KBM-7 (cell line): ENCODE results near the gene CHKA.
"Not testable (repeated sequence)": the region's sequence is repeated elsewhere in the genome, so short reads cannot be mapped to it uniquely, and the experiment has no call there.

ENCODE experiments used
- DNase-seq: peaks from one replicate; pipeline ENCODE4 v3.0.0-alpha.2; 2015
- in situ Hi-C: fragments of 300-500 bp; cut with MboI; formaldehyde crosslinking; loops from 2 replicates; pipeline ENCODE4 v1.14.3; 2020; ENCODE audit warnings: low sequenced_read_pairs, low pct_unique_long_range_greater_than_20kb, mixed read lengths

CHKA gene

DNA sequence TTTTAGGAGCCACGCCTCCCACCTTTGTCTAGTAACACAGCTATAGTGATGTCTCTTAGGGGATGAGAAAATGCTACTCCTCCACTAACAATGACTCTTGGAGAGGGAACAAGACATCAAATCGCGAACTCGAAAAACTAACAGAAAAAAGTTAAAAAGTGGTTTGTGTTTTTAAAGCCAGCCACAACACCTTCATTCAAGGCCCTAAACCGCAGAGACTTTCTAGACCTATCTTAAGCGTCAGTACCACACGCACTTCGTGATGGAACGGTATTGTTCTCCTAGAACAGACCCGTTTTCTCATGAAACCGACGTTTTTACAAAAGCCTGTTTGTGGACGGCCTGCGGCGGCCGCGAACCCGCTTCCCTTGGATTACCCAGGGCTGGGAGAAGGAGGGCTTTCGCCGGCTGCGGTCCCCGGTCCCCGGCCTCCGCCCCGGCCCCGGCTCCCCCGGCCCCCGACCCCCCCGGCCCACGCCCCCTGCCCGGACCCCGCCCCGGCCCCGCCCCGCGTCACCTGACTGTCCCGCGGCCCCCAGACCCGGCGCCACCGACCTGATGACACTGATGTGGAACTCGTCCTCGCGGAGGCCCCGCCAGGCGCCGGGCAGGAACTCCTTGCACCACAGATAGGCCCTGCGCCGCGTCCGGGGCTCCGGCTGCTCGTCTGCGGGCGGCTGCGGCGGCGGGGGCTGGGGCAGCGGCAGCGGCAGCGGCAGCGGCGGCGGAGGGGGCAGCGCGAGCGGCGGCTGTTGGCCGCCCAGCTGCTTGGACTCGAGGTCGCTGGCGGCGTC, 718 bp downstream of the CHKA start:
- peak; percentile 51 for DNase-seq
- in situ Hi-C loops, result no loop called here

DNA sequence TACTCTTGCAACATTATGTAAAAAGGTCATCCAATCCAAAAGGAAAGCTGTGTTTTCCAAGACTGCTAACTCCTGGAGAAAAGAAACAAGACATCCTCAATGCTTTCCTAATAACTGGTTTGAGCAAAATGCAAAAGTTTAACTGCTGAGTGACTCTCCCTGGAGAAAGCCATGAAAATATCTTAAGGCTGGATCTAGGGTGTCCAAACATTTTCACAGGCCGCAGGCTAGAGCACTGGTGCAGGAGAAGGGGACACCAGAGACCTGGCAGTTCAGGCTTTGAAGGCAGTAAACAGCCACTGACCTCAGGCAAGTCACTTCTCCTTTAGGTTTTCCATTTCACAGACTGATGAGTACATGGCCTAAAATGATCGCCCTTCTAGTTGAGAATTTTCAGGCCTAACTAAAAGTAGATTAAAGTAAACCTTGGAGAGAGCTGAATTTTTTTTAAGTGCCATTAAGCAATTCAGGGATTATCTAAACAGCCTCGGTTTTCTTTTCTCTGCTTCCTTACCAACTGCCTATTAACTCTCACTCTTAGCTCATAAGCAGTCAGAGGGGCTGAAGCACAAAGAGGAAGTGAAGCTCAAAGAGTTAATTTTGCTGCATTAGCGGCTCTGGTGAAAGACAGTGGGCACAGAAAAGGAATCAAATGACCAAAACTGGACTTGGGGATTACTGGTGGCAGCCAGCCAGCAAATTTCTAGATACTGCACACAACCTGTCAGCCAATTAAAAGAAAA, 2.3 kb downstream of the CHKA start:
- in situ Hi-C loops, result no loop called here
- peak; percentile 88 for DNase-seq

DNA sequence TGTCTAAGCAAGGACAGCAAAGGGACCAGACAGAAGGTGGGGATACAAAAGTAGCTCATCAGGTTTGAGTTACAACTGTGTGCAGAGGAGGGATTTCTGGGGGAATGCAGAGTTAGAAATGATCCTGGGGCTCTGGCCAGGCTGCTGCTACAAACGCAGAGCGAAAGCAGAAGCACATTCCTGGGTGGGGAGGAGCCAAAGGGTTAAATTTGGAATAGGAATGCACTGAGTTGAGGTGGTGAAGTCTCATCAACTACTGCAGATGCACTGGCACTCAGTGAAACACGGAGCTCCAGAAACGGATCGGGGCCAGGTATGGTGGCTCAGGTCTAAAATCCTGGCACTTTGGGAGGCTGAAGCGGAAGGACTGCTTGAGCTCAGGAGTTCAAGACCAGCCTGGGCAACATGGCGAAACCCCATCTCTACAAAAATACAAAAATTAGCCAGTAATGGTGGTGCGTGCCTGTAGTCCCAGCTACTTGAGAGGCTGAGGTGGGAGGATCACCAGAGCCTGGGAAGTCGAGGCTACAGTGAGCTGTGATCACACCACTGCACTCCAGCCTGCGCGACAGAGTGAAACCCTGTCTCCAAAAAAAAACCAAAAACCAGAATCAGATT, 3.2 kb downstream of the CHKA start:
- in situ Hi-C loops, result no loop called here
- DNase-seq, result peak; percentile 15

DNA sequence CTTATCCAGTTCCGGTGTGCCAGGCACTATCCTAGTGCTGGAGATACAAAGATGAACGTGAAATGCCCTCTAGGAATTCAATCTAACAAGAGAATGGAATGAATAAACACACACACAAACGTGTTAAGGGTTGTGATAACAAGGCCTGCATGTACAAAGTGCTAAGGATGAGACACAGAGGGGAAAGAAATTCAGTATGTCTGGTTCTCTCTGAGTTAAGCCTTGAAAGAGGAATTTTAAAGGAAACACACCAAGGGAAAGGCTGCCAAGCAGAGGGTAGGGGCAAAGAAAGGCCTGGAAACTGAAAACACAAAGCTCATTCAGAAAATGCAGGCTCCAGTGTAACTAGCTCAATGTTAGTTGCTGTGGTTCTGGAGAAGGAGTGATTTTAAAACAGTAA, 4.2 kb downstream of the CHKA start:
- no peak for DNase-seq
- in situ Hi-C loops, result no loop called here

DNA sequence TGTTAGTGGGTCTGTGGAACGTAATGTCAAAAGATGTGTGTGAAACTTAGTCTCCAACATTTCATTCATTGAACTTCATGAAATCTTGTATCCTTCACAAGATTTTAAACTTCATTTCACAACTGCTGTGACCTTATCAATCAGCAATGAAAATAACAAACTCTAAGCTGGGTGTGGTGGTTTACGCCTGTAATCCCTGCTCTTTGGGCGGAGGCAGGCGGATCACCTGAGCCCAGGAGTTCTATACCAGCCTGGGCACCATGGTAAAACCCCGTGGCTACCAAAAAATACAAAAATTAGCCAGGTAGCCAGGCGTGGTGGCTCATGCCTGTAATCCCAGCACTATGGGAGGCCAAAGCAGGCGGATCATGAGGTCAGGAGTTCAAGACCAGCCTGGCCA, 5.1 kb downstream of the CHKA start:
- in situ Hi-C loops, result no loop called here

DNA sequence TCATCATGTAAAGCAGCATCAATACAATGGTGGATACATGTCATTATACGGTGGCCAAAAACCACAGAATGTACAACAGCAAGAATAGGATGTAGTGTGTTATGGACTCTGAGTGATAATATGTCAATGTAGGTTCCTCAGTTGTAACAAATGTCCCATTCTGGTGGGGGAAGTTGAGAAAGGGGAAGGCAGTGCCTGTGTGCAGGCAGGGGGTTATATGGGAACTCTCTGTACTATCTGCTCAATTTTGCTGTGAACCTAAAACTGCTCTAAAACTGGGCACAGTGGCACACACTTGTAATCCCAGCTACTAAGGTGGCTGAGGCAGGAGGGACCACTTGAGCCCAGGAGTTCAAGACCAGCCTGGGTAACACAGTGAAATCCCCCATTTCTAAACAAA, 5.9 kb downstream of the CHKA start:
- in situ Hi-C loops, result no loop called here
- peak; percentile 75 for DNase-seq

More for the DNA sequence above, 5.1 kb downstream of the CHKA start:
- DNase-seq, result no peak

DNA sequence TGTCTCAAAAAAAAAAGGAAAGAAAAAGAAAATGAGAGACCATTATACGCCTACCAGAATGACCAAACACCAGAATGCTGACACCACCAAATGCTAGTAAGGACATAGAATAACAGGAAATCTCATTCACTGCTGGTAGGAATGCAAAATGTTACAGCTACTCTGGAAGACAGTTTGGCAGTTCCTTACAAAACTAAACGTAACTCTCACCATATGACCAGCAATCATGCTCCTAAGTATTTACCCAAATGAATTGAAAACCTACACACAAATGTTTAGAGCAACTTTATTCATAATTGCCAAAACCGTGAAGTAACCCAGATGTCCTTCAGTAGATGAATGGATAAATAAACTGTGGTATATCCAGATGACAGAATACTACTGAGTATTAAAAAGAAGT, 7.2 kb downstream of the CHKA start:
- no peak for DNase-seq
- in situ Hi-C loops, result no loop called here

DNA sequence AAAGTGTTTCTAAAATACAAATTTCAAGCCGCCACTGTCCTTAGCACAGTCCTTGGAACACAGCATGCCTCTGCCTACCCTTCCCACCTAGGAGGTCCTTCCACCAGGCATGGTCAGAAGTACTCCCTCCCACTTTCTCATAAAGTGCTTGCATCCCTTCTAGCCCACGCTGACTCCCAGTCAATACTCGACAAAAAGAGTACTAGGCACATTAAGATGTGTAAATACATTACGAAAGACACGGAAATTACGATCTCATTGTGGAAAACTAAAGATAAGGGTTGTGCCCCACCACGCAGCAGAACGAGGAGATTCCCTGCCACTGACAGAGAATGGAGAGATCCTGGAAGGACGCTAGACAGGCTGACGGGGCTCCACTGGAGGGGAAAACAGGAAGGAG, 13.5 kb downstream of the CHKA start:
- no peak for DNase-seq
- in situ Hi-C loops, result no loop called here

DNA sequence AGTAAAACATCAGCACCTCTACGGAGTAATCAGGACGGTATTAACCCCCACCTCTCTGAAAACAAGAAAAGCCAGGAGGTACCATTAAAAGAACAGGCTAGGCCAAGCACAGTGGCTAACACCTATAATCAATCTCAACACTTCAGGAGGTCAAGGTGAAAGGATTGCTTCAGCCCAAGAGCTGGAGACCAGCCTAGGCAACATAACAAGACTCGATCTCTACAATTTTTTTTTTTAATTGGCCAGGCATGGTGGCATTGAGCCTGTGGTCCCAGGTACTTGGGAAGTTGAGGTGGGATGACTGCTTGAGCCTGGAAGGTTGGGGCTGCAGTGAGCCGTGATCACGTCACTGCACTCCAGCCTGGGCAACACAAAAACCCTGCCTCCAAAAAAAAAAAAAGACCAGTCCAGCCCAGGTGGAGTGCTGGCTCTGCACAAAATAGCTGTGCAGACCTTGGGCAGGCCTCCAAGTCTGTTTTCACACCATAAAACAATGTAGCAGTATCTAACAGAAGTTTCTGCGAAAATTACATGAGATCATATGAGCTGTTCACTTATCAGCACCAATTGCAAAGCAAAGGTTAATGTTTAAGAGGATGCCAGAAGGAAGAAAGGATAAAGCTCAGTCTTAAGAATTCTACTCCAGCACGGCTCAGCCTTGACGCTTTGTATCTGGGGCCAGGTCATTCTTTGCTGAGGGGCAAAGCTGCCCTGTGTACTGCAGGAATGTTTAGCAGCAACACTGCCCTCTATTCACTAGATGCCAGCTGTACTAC, 14.8 kb downstream of the CHKA start:
- in situ Hi-C loops, result no loop called here
- DNase-seq, result no peak

DNA sequence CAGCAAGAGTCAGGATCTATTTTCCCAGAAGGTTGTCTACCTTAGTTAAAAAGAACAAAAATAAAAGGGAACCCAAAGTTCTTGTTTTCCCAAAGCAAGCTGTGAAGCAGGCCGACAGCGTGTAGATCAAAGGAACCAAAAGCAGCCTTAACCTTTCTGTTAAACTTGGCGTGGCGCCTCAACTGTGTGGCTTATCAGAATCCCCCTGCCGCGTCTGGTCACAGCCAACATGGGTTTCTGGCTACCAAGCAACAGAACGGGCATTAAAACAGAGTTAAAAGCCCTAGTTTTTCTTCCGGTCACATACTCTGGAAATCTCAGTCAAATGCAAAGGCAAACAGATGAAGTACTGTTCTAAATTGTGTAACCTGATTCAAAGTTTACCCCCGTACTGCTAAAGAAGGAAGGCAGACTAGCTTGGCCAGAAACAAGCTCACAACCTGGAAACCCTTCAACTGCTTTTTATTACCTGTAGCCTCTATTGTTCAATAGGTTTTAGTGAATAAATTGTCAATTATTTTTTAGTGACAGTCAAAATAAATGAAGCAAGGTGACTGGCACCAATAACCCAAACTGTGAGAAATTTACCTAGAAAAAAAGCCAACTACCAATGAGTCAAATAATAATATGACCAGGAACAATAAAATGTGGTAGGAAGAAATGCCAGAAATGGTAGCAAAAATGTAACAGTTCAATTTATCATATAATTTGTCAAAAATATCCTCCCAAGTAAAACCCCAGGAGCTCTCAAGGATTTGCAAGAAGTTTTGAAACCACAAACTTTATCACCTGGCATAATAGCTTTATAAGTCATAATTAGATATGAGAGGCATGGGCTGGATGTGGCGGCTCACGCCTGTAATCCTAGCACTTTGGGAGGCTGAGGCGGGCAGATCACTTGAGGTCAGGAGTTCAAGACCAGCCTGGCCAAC, 21.4 kb downstream of the CHKA start:
- DNase-seq, result peak; percentile 52
- in situ Hi-C loops, result no loop called here

DNA sequence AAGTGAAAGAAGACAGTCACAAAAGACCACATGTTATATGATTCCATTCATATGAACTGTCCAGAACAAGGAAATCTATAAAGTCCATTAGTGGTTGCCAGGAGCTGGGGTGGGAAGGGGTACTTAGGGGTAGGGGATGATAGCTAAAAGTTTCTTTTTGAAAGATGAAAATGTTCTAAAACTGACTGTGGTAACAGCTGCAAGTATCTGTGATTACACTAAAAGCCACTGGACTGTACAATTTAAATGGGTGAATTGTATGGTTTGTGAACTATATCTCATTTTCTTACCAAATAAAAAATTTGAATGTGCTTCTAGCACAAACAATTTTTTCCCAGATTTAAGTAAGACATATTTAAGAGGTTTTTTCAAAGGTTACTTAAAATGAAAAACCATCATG, 22.1 kb downstream of the CHKA start:
- in situ Hi-C loops, result no loop called here
- DNase-seq, result no peak

DNA sequence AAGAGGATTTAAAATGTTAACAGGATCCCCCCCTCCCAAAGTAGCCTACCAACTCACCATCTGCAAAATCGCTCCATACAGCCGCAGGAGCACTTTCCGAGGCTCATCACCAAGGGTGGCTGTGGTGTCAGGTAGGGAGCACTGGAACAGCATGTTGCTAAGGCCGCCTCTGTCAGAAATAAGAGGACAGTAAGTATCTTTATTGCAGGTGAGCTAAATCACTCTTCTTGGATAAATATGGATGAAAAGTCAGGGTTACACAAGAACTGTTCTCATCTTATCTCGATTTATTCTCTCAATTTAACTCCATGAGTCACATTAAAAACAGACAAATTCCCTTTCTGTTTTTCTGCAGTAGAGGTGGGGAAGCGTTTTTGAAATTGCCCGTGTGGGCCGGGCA, 24.2 kb downstream of the CHKA start:
- DNase-seq, result no peak
- in situ Hi-C loops, result no loop called here

DNA sequence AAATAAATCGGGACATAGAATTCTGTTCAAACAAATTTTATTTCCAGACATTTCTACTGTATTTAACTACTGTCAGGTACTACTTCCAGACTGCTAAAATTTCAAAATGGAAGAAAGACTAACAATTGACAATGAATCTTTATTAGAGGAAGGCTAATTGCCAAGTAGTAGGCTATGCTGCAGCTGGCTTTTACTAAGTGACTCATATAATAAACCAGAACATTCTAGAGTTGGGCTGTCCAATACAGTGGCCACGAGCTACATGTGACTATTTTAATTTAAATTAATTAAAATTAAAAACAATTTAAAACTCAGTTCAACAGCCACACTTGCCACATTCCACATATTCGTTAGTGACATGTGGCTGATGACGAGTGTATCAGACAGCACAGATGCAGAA, 27.6 kb downstream of the CHKA start:
- DNase-seq, result no peak
- in situ Hi-C loops, result no loop called here

DNA sequence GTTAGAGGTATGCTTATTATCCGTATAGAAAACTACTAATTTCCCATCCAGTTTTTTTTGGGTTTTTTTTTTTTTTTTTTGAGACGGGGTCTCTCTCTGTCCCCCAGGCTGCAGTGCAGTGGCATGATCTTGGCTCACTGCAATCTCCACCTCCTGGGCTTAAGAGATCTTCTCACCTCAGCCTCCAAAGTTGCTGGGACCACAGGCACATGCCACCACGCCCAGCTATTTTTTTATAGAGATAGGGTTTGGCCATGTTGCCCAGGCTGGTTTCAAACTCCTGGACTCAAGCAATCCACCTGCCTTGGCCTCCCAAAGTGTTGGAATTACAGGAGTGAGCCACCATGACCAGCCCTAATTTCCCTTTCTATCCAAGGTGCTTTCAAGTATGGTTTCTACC, 28.2 kb downstream of the CHKA start:
- DNase-seq, in situ Hi-C loops: not testable (repeated sequence)

DNA sequence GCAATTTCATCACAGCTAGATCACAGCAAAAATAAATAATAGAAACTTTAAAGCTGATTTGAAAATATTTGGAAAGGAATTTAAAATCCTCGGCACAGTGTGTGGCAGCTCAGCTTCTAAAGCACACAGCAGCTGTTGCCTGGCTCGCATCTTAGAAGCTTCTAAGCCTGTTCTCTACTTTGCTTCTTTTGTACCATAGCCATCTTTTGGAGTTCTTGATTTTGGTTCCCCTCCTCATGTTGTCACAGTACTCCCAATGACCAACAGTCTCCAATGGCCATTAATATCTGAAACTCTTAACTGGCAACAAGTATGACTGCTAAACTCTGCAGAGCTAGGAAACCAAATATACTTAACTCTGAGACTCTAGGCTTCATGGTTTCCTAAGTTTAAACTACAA, 28.8 kb downstream of the CHKA start:
- DNase-seq, result no peak
- in situ Hi-C loops, result no loop called here

DNA sequence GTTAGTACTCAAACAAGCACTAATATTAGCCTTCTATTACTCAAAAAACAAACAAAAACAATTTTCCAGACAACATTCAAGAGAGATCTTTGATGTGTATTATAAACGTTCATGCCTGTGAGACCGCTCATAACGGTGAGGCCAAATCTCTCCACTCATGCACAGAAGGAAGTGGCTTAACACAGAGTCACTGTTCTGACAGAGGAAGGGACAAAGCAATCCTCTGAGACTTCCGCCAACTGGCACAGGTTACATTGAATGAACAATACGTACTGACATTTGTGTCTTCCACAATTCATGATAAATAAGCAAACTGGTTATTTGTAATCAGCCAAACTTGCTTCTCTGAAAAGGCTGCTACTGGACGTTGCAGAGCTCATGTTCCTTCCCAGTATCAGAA, 30.5 kb downstream of the CHKA start:
- in situ Hi-C loops, result no loop called here

DNA sequence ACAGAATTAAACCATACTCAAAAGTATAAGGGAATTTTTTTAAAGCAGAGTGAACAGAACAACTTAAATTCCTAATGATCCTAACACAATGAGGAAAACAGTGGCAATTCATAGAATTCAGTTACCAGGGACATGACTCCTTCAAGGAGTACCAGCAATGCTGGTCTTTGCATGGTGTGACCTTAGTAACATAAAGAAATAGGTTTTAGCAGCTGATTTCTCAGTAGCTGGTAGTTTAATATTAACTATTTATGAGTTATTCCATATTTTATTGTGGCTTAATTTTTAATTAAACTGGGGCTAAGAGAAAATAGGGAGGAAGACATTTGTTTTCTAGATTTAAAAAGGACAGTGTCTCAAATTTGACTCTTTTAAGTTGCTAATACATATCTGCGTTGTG, 30.9 kb downstream of the CHKA start:
- in situ Hi-C loops, result no loop called here
- DNase-seq, result no peak

More for the DNA sequence above, 30.5 kb downstream of the CHKA start:
- DNase-seq, result peak; percentile 49

DNA sequence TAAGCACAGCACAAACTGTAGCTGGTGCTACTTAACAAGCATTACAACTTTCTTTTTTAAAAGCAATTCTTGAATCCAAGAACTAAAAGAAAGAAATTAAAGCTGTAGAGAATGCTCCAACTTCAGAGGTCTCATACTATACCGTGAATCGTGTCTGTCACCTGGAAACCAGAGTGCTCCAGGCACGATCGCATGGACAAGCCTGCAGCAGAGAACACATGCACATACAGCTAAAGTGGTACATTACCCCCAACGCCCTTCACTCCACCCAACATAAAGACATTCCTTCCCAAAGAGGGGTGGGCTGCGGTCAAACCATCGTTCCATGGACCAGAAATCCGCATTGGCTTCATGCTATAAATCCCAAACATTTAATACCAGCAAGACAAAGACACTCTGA, 31.5 kb downstream of the CHKA start:
- in situ Hi-C loops, result no loop called here

DNA sequence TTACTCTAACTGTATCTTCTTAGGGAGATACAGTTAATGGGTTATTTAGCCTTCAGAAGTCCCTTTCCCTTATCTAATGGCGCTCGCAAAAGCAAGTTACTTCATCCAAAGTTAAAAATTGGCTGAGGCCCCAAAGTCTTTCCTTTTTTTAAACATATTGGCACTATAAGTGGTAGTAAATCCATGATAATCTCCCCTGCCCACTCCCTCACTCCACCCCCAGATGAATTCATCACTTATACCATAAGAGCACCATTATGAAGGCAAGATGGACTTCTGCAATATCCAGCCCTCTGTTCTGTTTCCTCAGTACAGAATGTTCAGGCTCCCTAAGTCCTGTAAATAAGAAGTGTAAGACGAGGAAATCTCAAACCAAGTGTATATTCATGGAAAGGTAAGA, 37.7 kb downstream of the CHKA start:
- DNase-seq, result no peak
- in situ Hi-C loops, result no loop called here

More for the DNA sequence above, 31.5 kb downstream of the CHKA start:
- DNase-seq, result no peak
